Activated CD4-positive, alpha-beta T cell treated with anti-CD3 and anti-CD28 coated beads for 36 hours (primary cell): Measurements from ENCODE around the gene STRN. TPM values are rescaled to one million over a fixed set of nuclear protein-coding genes. Genes with fewer than 3 reads are reported as not detected.
"Not testable (repeated sequence)": the region's sequence is repeated elsewhere in the genome, so short reads cannot be mapped to it uniquely, and the experiment has no call there.

Experiments used
- ATAC-seq: fragments of 200-7000 bp; cut with Tn5 transposase; one replicate; pipeline ENCODE4 v1.10.0; 2021; ENCODE audit warnings: mild to moderate bottlenecking, moderate library complexity
- CTCF ChIA-PET: fragments of 350-600 bp; sonication (Branson Sonifier 250); formaldehyde crosslinking; loops from one replicate; lab custom pipeline; 2021; ENCODE audit warnings: antibody characterized with exemption; lab: Charles Lee
- POLR2A ChIA-PET: fragments of 350-600 bp; sonication (Branson Sonifier 250); formaldehyde crosslinking; loops from one replicate; lab custom pipeline; 2021; ENCODE audit warnings: antibody characterized with exemption, inconsistent platforms; lab: Charles Lee
- DNase-seq: peaks from one replicate; pipeline ENCODE4 v3.0.0-alpha.2; 2020
- H3K27ac Mint-ChIP-seq: one replicate; pipeline ENCODE4 v1.8.0; 2021; ENCODE audit warnings: mixed read lengths
- H3K27me3 Mint-ChIP-seq: one replicate; pipeline ENCODE4 v1.8.0; 2021; ENCODE audit warnings: mixed read lengths
- H3K36me3 Mint-ChIP-seq: one replicate; pipeline ENCODE4 v1.8.0; 2021; ENCODE audit warnings: low read depth, mixed read lengths
- H3K4me1 Mint-ChIP-seq: one replicate; pipeline ENCODE4 v1.8.0; 2021; ENCODE audit warnings: mixed read lengths
- H3K4me3 Mint-ChIP-seq: one replicate; pipeline ENCODE4 v1.8.0; 2021; ENCODE audit warnings: mild to moderate bottlenecking, moderate library complexity, mixed read lengths
- H3K9me3 Mint-ChIP-seq: one replicate; pipeline ENCODE4 v1.8.0; 2021; ENCODE audit warnings: low read depth, mixed read lengths
- intact Hi-C, 2 experiments: fragments of 100-400 bp; cut with DNase I in 1 of 2; cut with micrococcal nuclease in 1 of 2; formaldehyde crosslinking; loops; one replicate each; pipeline versions ENCODE4 v1.14.2 to v1.15.1; 2022 to 2024; cut with DNase I, micrococcal nuclease
- total RNA-seq, 2 experiments: library from RNA; stranded (reverse); gene quantifications; one replicate each; pipeline ENCODE4 v1.2.3, GENCODE V29; 2021

Gene STRN
- total RNA-seq, 2 experiments from 2014 or later = 27.7 to 32.0 TPM

DNA sequence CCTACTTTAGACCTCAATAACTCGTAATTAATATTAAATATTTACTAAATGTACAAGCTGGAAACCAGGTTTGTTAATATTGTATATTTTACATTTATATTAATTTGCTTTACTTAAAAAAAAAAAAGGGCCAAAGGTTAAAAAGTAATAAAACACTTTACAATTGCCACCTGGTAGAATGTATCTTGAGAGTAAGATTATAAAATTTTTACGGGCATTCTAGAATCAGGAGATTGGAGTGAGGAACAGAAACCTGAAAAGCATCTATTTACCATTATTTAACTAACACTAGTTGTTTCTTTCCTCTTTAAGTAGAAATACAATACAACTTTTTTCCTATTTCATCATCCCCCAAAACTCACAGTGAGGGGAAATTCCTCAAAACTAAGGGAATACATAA lies 15.6 kb upstream of the STRN start:
- Mint-ChIP-seq H3K36me3 (peaks cover 12% of the 10 kb centered on the region), H3K4me3 (no peak overlapping the region), H3K27ac (no peak overlapping the region), H3K9me3 (peaks cover 4% of the 10 kb centered on the region), H3K4me1 (no peaks in the 10 kb centered on the region), H3K27me3 (no peaks in the 10 kb centered on the region)
- ATAC-seq = no peak
- intact Hi-C loops = no loop called here
- POLR2A ChIA-PET = no interaction called here
- DNase-seq = no peak
- CTCF ChIA-PET = interaction anchor here (0.5 to 1.2 kb wide), 4 partner anchors 10 to 1955 kb away, joined by 3 read pairs; no protein-coding TSS in a partner anchor

DNA sequence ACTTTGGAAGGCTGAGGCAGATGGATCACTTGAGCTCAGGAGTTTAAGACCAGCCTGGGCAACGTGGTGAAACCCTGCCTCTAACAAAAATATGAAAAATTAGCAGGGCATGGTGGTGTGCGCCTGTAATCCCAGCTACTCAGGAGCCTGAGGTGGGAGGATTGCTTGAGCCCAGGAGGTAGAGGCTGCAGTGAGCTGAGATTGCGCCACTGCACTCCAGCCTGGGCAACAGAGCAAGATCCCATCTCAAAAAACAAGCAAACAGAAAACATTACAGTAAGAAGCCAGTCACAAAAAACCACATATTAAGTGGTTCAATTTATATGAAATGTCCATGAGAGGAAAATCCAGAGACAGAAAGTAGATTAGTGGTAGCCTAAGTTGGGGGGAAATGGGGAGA lies 12.7 kb upstream of the STRN start:
- H3K9me3 Mint-ChIP-seq, intact Hi-C loops, ATAC-seq, POLR2A ChIA-PET, H3K27me3 Mint-ChIP-seq, H3K27ac Mint-ChIP-seq, H3K4me3 Mint-ChIP-seq, CTCF ChIA-PET, DNase-seq, H3K4me1 Mint-ChIP-seq, H3K36me3 Mint-ChIP-seq: not testable (repeated sequence)

DNA sequence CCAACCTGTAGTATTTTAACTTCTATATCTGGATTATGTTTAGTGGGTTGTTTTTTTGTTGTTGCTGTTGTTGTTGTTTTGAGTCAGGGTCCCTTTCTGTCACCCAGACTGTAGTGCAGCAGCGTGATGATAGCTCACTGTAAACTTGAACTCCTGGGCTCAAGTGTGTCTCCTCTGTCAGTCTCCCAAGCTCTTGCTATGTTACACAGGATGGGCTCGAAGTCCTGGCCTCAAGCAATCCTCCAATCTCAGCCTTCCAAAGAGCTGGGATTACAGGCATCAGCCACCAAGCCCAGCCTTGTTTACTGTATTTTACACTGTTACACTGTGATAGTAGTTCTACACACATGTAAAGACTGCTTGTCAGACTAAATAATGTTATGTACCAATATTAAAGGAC lies 9.7 kb upstream of the STRN start:
- H3K36me3 Mint-ChIP-seq = peaks cover 7% of the 10 kb centered on the region
- intact Hi-C loops = no loop called here
- H3K4me1 Mint-ChIP-seq = no peaks in the 10 kb centered on the region
- no peak overlapping the region for H3K27ac Mint-ChIP-seq
- H3K27me3 Mint-ChIP-seq = no peaks in the 10 kb centered on the region
- peaks cover 4% of the 10 kb centered on the region for H3K9me3 Mint-ChIP-seq
- DNase-seq = no peak
- H3K4me3 Mint-ChIP-seq = no peak overlapping the region
- ChIA-PET POLR2A (interaction anchor here (0.6 kb wide), 1 partner anchor 9 kb away, joined by 3 read pairs; no protein-coding TSS in a partner anchor), CTCF (no interaction called here)
- no peak for ATAC-seq

DNA sequence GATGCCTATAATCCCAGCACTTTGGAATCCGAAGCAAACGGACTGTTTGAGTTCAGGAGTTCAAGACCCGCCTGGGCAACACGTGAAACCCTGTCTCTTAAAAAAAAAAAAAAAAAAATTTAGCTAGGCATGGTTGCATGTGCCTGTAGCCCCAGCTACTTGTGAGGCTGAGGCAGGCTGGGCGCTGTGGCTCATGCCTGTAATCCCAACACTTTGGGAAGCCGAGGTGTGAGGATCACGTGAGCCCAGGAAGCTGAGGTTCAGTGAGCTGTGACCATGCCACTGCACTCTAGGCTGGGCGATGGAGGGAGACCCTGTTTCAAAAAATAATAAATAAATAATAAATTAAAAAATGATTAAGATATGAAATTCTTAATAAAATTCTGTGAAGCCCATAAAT lies 9.0 kb upstream of the STRN start:
- POLR2A ChIA-PET = interaction anchor here (0.6 kb wide), 1 partner anchor 8 kb away, joined by 3 read pairs; no protein-coding TSS in a partner anchor
- CTCF ChIA-PET = interaction anchor here (0.6 to 0.7 kb wide), 2 partner anchors 27 to 45 kb away, joined by 3 read pairs; no protein-coding TSS in a partner anchor
- DNase-seq (no peak), ATAC-seq (no peak)
- no peak overlapping the region for H3K27ac Mint-ChIP-seq
- intact Hi-C loops = no loop called here
- H3K27me3 Mint-ChIP-seq = no peaks in the 10 kb centered on the region
- peaks cover 4% of the 10 kb centered on the region for H3K9me3 Mint-ChIP-seq
- no peak overlapping the region for H3K4me3 Mint-ChIP-seq
- H3K4me1 Mint-ChIP-seq = no peaks in the 10 kb centered on the region
- peaks cover 6% of the 10 kb centered on the region for H3K36me3 Mint-ChIP-seq

GRCh38 chr2:36973320-36973719 lies 7.0 kb upstream of the STRN start:
- no peak overlapping the region for H3K4me3 Mint-ChIP-seq
- peaks cover 1% of the 10 kb centered on the region for H3K9me3 Mint-ChIP-seq
- ChIA-PET POLR2A (interaction anchor here (0.6 kb wide), 1 partner anchor 96 kb away, joined by 5 read pairs; no protein-coding TSS in a partner anchor), CTCF (interaction anchor here (0.6 kb wide), 1 partner anchor 11 kb away, joined by 3 read pairs; no protein-coding TSS in a partner anchor)
- no peaks in the 10 kb centered on the region for H3K4me1 Mint-ChIP-seq
- no peak overlapping the region for H3K27ac Mint-ChIP-seq
- no peak for ATAC-seq
- intact Hi-C loops = no loop called here
- no peaks in the 10 kb centered on the region for H3K27me3 Mint-ChIP-seq
- no peaks in the 10 kb centered on the region for H3K36me3 Mint-ChIP-seq
- DNase-seq = no peak

GRCh38 chr2:36971990-36972389 lies 5.7 kb upstream of the STRN start:
- Mint-ChIP-seq H3K27ac (no peak overlapping the region), H3K27me3 (no peaks in the 10 kb centered on the region), H3K4me1 (peaks cover 8% of the 10 kb centered on the region), H3K36me3 (no peaks in the 10 kb centered on the region), H3K4me3 (no peak overlapping the region), H3K9me3 (no peaks in the 10 kb centered on the region)
- DNase-seq (no peak), ATAC-seq (no peak)
- intact Hi-C loops = no loop called here
- POLR2A ChIA-PET = no interaction called here
- CTCF ChIA-PET = interaction anchor here (1.0 kb wide), 1 partner anchor 24 kb away, joined by 3 read pairs; no protein-coding TSS in a partner anchor

DNA sequence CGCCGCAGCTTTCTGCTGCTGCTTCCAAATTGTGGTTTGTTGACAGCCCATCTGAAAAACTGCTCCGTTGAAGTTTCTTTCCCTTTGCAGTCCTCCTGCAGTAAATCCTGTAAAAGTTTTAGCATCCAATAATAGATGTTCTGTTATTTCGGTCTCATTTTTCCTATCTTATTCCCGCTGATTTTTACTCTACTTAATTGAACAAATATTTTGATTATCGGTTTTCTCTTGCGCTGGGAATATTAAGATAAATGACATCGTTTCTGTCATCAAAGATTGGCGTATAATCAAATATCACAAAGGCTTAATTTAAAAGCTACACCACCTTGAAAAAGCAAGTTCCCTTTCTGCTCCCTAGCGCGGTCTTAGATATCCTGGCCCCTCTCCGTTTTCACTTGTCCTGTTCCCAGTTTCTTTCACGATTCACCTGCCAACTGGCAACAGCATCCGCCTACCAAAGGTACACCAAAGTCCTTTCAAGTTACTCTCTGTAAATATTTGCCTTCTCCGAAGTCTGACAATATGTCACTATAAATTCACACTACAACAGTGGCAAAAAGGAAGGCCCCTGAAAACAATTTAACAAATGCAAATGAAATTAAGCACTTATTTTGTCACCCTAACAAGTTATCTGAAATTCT lies 1.0 kb upstream of the STRN start:
- ATAC-seq (no peak), DNase-seq (no peak)
- Mint-ChIP-seq H3K36me3 (peaks cover 2% of the 10 kb centered on the region), H3K4me3 (peak overlapping the region; percentile 100), H3K27me3 (no peaks in the 10 kb centered on the region), H3K27ac (peak overlapping the region; percentile 97), H3K4me1 (peaks cover 37% of the 10 kb centered on the region), H3K9me3 (no peaks in the 10 kb centered on the region)
- intact Hi-C loops = loop anchor here (2.0 to 5.0 kb wide), 6 partner anchors 117 to 1785 kb away; partner anchors contain the start of genes ATL2 (in 1 of the 2), EIF2AK2 (in 1 of the 2), GPATCH11 (in 1 of the 2) and HEATR5B (in 1 of the 2)
- ChIA-PET CTCF (no interaction called here), POLR2A (interaction anchor here (0.6 to 1.2 kb wide), 2 partner anchors 8 to 409 kb away, joined by 3 read pairs; no protein-coding TSS in a partner anchor)

- peaks cover 46% of the 10 kb centered on the region for H3K4me1 Mint-ChIP-seq
- peak; percentile 66 for DNase-seq
These were observed 476 bp downstream of the STRN start for GRCh38 chr2:36965751-36966369.

DNA sequence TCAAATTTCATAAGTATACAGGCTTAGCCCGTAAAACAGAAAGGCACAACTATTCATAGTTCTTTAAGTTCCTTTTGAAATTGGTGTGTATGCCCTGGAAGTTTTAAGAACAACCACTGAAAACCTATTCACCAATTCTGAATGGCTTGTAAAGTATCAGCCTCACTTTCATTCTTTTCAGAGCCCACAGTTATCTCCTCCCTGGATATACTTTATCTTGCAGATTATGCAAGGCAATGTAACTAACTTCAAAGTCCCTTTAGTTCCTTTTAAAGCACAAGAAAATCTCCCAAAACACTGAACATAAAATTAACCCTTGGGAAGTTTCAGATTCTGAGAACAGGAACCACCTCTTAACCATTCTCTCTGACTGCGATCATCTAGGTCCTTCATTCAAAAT lies 1.1 kb downstream of the STRN start:
- intact Hi-C loops = loop anchor here in 1 of 2 experiments (5.0 kb wide), 1 partner anchor 1787 kb away; the partner anchor contains the start of gene SRSF7
- ChIA-PET POLR2A (interaction anchor here (0.6 kb wide), 1 partner anchor 147 kb away, joined by 5 read pairs; no protein-coding TSS in a partner anchor), CTCF (no interaction called here)
- Mint-ChIP-seq H3K9me3 (no peaks in the 10 kb centered on the region), H3K27me3 (no peaks in the 10 kb centered on the region), H3K4me3 (peak overlapping the region; percentile 100), H3K4me1 (peaks cover 50% of the 10 kb centered on the region), H3K36me3 (peaks cover 6% of the 10 kb centered on the region), H3K27ac (peak overlapping the region; percentile 92)
- DNase-seq (no peak), ATAC-seq (no peak)

More at GRCh38 chr2:36965751-36966369, 476 bp downstream of the STRN start:
- ATAC-seq = peak; percentile 9
- peak overlapping the region; percentile 92 for H3K27ac Mint-ChIP-seq
- CTCF ChIA-PET = no interaction called here
- POLR2A ChIA-PET = no interaction called here
- peak overlapping the region; percentile 100 for H3K4me3 Mint-ChIP-seq
- peaks cover 6% of the 10 kb centered on the region for H3K36me3 Mint-ChIP-seq
- H3K9me3 Mint-ChIP-seq = no peaks in the 10 kb centered on the region
- intact Hi-C loops = loop anchor here (1.0 to 5.0 kb wide), 12 partner anchors 40 to 1786 kb away; partner anchors contain the start of genes GPATCH11 (in 2 of the 2), HEATR5B (in 2 of the 2), ATL2 (in 1 of the 2) and CEBPZ (in 1 of the 2)
- no peaks in the 10 kb centered on the region for H3K27me3 Mint-ChIP-seq

- H3K27me3 Mint-ChIP-seq = no peaks in the 10 kb centered on the region
- CTCF ChIA-PET = no interaction called here
- intact Hi-C loops = loop anchor here in 1 of 2 experiments (5.0 kb wide), 1 partner anchor 1788 kb away; the partner anchor contains the start of gene SRSF7
- peak overlapping the region; percentile 92 for H3K27ac Mint-ChIP-seq
- no peak for ATAC-seq
- H3K9me3 Mint-ChIP-seq = no peaks in the 10 kb centered on the region
- H3K4me1 Mint-ChIP-seq = peaks cover 55% of the 10 kb centered on the region
- peak overlapping the region; percentile 100 for H3K4me3 Mint-ChIP-seq
- peaks cover 6% of the 10 kb centered on the region for H3K36me3 Mint-ChIP-seq
- POLR2A ChIA-PET = interaction anchor here (0.5 to 0.6 kb wide), 2 partner anchors 99 to 147 kb away, joined by 3 to 5 read pairs; no protein-coding TSS in a partner anchor
- DNase-seq = no peak
These were observed 1.8 kb downstream of the STRN start for GRCh38 chr2:36964496-36965058.

GRCh38 chr2:36963734-36964133 lies 2.6 kb downstream of the STRN start:
- ChIA-PET CTCF (no interaction called here), POLR2A (no interaction called here)
- Mint-ChIP-seq H3K4me1 (peaks cover 64% of the 10 kb centered on the region), H3K9me3 (no peaks in the 10 kb centered on the region), H3K4me3 (no peak overlapping the region), H3K27ac (no peak overlapping the region), H3K36me3 (peaks cover 6% of the 10 kb centered on the region), H3K27me3 (no peaks in the 10 kb centered on the region)
- ATAC-seq (no peak), DNase-seq (no peak)
- intact Hi-C loops = no loop called here
